HCT116 (cell line): Measurements from ENCODE around the gene CSN3.

Experiments
- EZH2phosphoT487 ChIP-seq: fragments of 200-600 bp; IDR thresholded peaks from 2 replicates; pipeline ENCODE4 v1.6.1; 2018; ENCODE audit warnings: antibody characterized with exemption, borderline replicate concordance
- FOSL1 ChIP-seq: IDR thresholded peaks from 2 replicates; pipeline ENCODE4 v1.6.1; 2012; ENCODE audit warnings: low read depth
- ZNF274 ChIP-seq: fragments of 200-500 bp; sonication (Bioruptor generic); IDR thresholded peaks from 2 replicates; pipeline ENCODE4 v1.6.1; 2014; ENCODE audit warnings: mild to moderate bottlenecking, low read depth, low read length, inconsistent platforms
- TF ChIP-seq, protein P1 (sequence below), 3 experiments: fragments of 200-600 bp in 1 of 3; sonication (generic) in 1 of 3; IDR thresholded peaks in 2 of 3; conservative IDR thresholded peaks in 1 of 3; 2 replicates each; pipeline ENCODE4 v1.5.1; 2012 to 2017; ENCODE audit warnings: low read depth in 2 of 3, low read length in 2 of 3, antibody characterized with exemption in 1 of 3, borderline replicate concordance in 1 of 3, control low read depth in 1 of 3, mild to moderate bottlenecking in 1 of 3, mixed read lengths in 1 of 3, mixed run types in 1 of 3, moderate library complexity in 1 of 3; ENCODE audit not compliant: insufficient read depth in 1 of 3
- TF ChIP-seq, protein P2 (sequence below): IDR thresholded peaks from 2 replicates; pipeline ENCODE4 v1.6.1; 2012; ENCODE audit warnings: low read depth

DNA sequence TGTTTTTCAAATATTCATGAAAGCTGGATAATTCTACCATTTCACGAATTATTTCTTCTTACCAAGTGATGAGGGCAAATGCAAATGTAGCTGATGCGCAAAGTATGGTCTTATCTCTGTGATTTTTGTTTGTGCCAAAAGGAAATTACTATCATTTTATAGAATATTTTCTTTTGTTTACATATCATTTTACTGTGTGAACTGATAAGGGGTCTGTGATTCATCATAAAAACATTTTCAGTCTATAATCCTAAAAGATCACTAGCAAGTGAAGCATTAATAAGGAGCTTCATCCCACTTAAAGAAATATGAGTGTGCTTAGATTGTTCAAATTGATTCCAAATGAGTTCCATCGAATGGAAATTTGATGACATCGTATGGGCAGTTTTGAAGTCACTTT lies 694 bp downstream of the CSN3 start:
- TF ChIP-seq EZH2phosphoT487, result no peak
- TF ChIP-seq, protein P1, sequence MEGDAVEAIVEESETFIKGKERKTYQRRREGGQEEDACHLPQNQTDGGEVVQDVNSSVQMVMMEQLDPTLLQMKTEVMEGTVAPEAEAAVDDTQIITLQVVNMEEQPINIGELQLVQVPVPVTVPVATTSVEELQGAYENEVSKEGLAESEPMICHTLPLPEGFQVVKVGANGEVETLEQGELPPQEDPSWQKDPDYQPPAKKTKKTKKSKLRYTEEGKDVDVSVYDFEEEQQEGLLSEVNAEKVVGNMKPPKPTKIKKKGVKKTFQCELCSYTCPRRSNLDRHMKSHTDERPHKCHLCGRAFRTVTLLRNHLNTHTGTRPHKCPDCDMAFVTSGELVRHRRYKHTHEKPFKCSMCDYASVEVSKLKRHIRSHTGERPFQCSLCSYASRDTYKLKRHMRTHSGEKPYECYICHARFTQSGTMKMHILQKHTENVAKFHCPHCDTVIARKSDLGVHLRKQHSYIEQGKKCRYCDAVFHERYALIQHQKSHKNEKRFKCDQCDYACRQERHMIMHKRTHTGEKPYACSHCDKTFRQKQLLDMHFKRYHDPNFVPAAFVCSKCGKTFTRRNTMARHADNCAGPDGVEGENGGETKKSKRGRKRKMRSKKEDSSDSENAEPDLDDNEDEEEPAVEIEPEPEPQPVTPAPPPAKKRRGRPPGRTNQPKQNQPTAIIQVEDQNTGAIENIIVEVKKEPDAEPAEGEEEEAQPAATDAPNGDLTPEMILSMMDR (IDR thresholded peaks at IDR 0.05 in 2 of 3, conservative IDR thresholded peaks at IDR 0.05 in 1 of 3; ENCODE audit: borderline replicate concordance in 1 of 3, insufficient read depth in 1 of 3, low read depth in 2 of 3, low read length in 2 of 3), result no peak
- no peak for TF ChIP-seq ZNF274
- no peak for TF ChIP-seq FOSL1
- TF ChIP-seq, protein P2, sequence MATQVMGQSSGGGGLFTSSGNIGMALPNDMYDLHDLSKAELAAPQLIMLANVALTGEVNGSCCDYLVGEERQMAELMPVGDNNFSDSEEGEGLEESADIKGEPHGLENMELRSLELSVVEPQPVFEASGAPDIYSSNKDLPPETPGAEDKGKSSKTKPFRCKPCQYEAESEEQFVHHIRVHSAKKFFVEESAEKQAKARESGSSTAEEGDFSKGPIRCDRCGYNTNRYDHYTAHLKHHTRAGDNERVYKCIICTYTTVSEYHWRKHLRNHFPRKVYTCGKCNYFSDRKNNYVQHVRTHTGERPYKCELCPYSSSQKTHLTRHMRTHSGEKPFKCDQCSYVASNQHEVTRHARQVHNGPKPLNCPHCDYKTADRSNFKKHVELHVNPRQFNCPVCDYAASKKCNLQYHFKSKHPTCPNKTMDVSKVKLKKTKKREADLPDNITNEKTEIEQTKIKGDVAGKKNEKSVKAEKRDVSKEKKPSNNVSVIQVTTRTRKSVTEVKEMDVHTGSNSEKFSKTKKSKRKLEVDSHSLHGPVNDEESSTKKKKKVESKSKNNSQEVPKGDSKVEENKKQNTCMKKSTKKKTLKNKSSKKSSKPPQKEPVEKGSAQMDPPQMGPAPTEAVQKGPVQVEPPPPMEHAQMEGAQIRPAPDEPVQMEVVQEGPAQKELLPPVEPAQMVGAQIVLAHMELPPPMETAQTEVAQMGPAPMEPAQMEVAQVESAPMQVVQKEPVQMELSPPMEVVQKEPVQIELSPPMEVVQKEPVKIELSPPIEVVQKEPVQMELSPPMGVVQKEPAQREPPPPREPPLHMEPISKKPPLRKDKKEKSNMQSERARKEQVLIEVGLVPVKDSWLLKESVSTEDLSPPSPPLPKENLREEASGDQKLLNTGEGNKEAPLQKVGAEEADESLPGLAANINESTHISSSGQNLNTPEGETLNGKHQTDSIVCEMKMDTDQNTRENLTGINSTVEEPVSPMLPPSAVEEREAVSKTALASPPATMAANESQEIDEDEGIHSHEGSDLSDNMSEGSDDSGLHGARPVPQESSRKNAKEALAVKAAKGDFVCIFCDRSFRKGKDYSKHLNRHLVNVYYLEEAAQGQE, result no peak
